Activated CD8-positive, alpha-beta T cell treated with anti-CD3 and anti-CD28 coated beads for 36 hours (primary cell): ENCODE results near the gene LAMB1. TPM values are rescaled to one million over a fixed set of nuclear protein-coding genes. Genes with fewer than 3 reads are reported as not detected.

Source experiments
- ATAC-seq: fragments of 200-7000 bp; cut with Tn5 transposase; one replicate; pipeline ENCODE4 v1.10.0; 2021; ENCODE audit warnings: mild to moderate bottlenecking, moderate library complexity
- CTCF ChIA-PET: fragments of 350-600 bp; sonication (Branson Sonifier 250); formaldehyde crosslinking; loops from one replicate; lab custom pipeline; 2021; ENCODE audit warnings: antibody characterized with exemption; lab: Charles Lee
- POLR2A ChIA-PET: fragments of 350-600 bp; sonication (Branson Sonifier 250); formaldehyde crosslinking; loops from one replicate; lab custom pipeline; 2021; ENCODE audit warnings: antibody characterized with exemption; lab: Charles Lee
- DNase-seq: peaks from one replicate; pipeline ENCODE4 v3.0.0-alpha.2; 2020
- H3K27ac Mint-ChIP-seq: one replicate; pipeline ENCODE4 v1.8.0; 2021; ENCODE audit warnings: mild to moderate bottlenecking, mixed read lengths
- H3K27me3 Mint-ChIP-seq: one replicate; pipeline ENCODE4 v1.8.0; 2021; ENCODE audit warnings: mixed read lengths
- H3K36me3 Mint-ChIP-seq: one replicate; pipeline ENCODE4 v1.8.0; 2021; ENCODE audit warnings: low read depth, mixed read lengths
- H3K4me1 Mint-ChIP-seq: one replicate; pipeline ENCODE4 v1.8.0; 2021; ENCODE audit warnings: low read depth, mixed read lengths
- H3K4me3 Mint-ChIP-seq: one replicate; pipeline ENCODE4 v1.8.0; 2021; ENCODE audit warnings: mild to moderate bottlenecking, moderate library complexity, mixed read lengths
- H3K9me3 Mint-ChIP-seq: one replicate; pipeline ENCODE4 v1.8.0; 2021; ENCODE audit warnings: mixed read lengths
- intact Hi-C: fragments of 100-400 bp; cut with micrococcal nuclease; formaldehyde crosslinking; loops from one replicate; pipeline ENCODE4 v1.10.0; 2022
- total RNA-seq, 2 experiments: library from RNA; stranded (reverse); gene quantifications; one replicate each; pipeline ENCODE4 v1.2.3, GENCODE V29; 2021
- TF ChIP-seq, protein P1 (sequence below): fragments of 200-600 bp; IDR thresholded peaks from one replicate; pipeline ENCODE4 v1.8.0; 2022; ENCODE audit warnings: antibody characterized with exemption, mild to moderate bottlenecking

The LAMB1 gene
- total RNA-seq, 2 experiments from 2014 or later, result 0.20 to 0.36 TPM

DNA sequence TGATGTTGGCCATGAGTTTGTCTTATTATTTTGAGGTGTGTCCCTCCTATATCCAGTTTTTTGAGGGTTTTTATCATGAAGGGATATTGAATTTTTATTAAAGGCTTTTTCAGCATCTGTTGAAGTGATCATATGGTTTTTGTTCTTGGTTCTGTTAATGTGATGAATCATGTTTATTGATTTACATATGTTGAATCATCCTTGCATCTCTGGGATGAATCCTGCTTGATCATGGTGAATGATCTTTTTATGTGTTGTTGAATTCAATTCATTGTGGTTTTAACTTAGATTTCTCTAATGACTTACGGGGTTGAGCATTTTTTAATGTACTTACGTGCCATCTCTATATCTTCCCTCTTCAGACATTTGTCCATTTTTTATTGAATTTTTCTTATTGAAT lies 89.1 kb downstream of the LAMB1 start:
- intact Hi-C loops, result no loop called here
- no peaks in the 10 kb centered on the region for H3K27me3 Mint-ChIP-seq
- ChIA-PET CTCF (no interaction called here), POLR2A (no interaction called here)
- H3K36me3 Mint-ChIP-seq, result peaks cover 70% of the 10 kb centered on the region
- no peak overlapping the region for H3K27ac Mint-ChIP-seq
- peaks cover 32% of the 10 kb centered on the region for H3K4me1 Mint-ChIP-seq
- TF ChIP-seq, protein P1, sequence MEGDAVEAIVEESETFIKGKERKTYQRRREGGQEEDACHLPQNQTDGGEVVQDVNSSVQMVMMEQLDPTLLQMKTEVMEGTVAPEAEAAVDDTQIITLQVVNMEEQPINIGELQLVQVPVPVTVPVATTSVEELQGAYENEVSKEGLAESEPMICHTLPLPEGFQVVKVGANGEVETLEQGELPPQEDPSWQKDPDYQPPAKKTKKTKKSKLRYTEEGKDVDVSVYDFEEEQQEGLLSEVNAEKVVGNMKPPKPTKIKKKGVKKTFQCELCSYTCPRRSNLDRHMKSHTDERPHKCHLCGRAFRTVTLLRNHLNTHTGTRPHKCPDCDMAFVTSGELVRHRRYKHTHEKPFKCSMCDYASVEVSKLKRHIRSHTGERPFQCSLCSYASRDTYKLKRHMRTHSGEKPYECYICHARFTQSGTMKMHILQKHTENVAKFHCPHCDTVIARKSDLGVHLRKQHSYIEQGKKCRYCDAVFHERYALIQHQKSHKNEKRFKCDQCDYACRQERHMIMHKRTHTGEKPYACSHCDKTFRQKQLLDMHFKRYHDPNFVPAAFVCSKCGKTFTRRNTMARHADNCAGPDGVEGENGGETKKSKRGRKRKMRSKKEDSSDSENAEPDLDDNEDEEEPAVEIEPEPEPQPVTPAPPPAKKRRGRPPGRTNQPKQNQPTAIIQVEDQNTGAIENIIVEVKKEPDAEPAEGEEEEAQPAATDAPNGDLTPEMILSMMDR, result no peak
- no peak for ATAC-seq
- no peak overlapping the region for H3K4me3 Mint-ChIP-seq
- H3K9me3 Mint-ChIP-seq, result no peaks in the 10 kb centered on the region
- DNase-seq, result no peak

DNA sequence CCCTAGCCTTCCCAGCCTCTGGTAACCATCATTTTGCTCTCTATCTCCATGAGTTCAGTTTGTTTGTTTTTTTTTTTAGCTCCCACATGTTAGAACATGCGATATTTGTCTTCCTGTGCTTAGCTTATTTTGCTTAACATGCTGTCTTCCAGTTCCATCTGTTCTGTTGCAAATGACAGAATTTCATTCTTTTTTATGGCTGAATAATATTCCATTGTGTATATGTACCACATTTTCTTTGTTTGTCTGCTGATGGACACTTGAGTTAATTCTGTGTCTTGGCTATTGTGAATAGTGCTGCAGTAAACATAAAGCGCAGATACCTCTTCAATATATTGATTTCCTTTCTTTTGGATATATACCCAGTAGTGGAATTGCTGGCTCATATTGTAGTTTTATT lies 91.0 kb downstream of the LAMB1 start:
- intact Hi-C loops, result no loop called here
- no peak overlapping the region for H3K4me3 Mint-ChIP-seq
- TF ChIP-seq, protein P1, result no peak
- ATAC-seq (no peak), DNase-seq (no peak)
- H3K27me3 Mint-ChIP-seq, result no peaks in the 10 kb centered on the region
- peaks cover 66% of the 10 kb centered on the region for H3K36me3 Mint-ChIP-seq
- H3K27ac Mint-ChIP-seq, result no peak overlapping the region
- peaks cover 30% of the 10 kb centered on the region for H3K4me1 Mint-ChIP-seq
- ChIA-PET CTCF (no interaction called here), POLR2A (interaction anchor here (0.6 kb wide), 1 partner anchor 34 kb away, joined by 4 read pairs; no protein-coding TSS in a partner anchor)
- H3K9me3 Mint-ChIP-seq, result no peaks in the 10 kb centered on the region

DNA sequence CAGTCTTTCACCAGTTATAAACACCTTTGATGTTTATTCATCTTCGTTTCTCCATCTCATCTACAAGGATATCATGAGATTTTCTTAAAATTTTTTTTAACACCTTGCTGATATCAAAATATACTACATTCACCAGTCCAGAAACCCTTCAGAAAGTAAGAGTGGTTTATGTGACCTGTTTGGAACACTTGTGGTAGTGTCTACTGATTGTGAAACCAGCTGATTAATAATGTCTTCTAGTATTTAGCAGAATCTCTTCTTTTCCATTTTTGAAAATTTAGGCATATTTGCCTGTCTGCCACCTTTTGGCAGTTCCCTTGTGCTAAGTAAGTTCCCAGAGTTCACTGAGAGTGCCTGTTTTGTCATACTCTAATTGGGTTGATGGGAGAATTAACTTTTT lies 93.5 kb downstream of the LAMB1 start:
- intact Hi-C loops, result no loop called here
- ChIA-PET POLR2A (interaction anchor here (0.5 to 0.7 kb wide), 2 partner anchors 283 to 1294 kb away, joined by 3 read pairs; no protein-coding TSS in a partner anchor), CTCF (interaction anchor here (1.2 kb wide), 1 partner anchor 14 kb away, joined by 3 read pairs; no protein-coding TSS in a partner anchor)
- Mint-ChIP-seq H3K4me1 (peaks cover 24% of the 10 kb centered on the region), H3K27me3 (no peaks in the 10 kb centered on the region), H3K27ac (no peak overlapping the region), H3K36me3 (peaks cover 66% of the 10 kb centered on the region), H3K9me3 (no peaks in the 10 kb centered on the region), H3K4me3 (no peak overlapping the region)
- DNase-seq (no peak), ATAC-seq (no peak)
- TF ChIP-seq, protein P1, result no peak

DNA sequence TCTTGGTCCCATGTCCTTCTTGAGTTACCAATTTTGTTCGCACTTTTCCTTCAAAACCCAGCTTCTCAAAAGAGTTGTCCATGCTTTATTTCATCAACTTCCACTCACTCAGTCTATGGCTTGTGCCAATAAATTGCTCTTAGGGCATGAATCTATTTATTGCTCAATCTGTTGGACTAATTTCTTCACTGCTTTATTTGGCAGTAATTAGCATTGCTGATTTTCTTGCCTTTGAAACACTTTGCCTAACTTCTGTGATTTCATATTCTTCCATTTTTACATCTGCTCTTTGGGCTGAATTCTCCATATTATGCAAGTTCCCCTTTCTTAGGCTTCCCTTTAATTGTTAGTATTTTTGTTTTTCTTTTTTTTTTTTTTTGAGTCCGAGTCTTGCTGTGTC lies 95.2 kb downstream of the LAMB1 start:
- no peaks in the 10 kb centered on the region for H3K27me3 Mint-ChIP-seq
- no peaks in the 10 kb centered on the region for H3K9me3 Mint-ChIP-seq
- ChIA-PET CTCF (no interaction called here), POLR2A (no interaction called here)
- peaks cover 59% of the 10 kb centered on the region for H3K36me3 Mint-ChIP-seq
- no peak overlapping the region for H3K27ac Mint-ChIP-seq
- no peak overlapping the region for H3K4me3 Mint-ChIP-seq
- intact Hi-C loops, result no loop called here
- ATAC-seq, result no peak
- H3K4me1 Mint-ChIP-seq, result peaks cover 12% of the 10 kb centered on the region
- DNase-seq, result no peak
- TF ChIP-seq, protein P1, result no peak

DNA sequence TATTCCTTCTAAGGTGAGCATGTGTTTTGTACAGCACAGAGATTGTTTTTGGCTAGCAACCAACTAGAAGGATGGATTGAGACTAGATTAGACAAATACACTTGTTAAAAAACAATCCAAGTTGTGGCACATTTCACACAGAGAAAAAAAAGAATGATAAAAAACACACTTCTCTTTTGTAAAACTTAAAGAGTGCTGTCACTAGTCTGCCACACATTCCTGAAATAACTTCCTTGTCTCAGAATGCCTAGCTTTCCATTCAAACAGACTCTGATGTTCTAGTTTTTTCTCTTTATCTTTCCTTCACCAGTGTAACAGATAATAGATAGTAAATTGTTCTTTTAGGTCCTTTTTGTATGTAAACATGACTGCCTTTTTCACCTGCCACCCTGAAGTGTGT lies 100.6 kb downstream of the LAMB1 start:
- ATAC-seq, result no peak
- H3K9me3 Mint-ChIP-seq, result no peaks in the 10 kb centered on the region
- POLR2A ChIA-PET, result no interaction called here
- H3K4me3 Mint-ChIP-seq, result no peak overlapping the region
- no peaks in the 10 kb centered on the region for H3K27me3 Mint-ChIP-seq
- CTCF ChIA-PET, result no interaction called here
- TF ChIP-seq, protein P1, result no peak
- no peak overlapping the region for H3K27ac Mint-ChIP-seq
- H3K36me3 Mint-ChIP-seq, result peaks cover 32% of the 10 kb centered on the region
- peaks cover 18% of the 10 kb centered on the region for H3K4me1 Mint-ChIP-seq
- no peak for DNase-seq
- intact Hi-C loops, result no loop called here
